Measurements from ENCODE around the gene ITGA4. TPM values are rescaled to one million over a fixed set of nuclear protein-coding genes. Genes with fewer than 3 reads are reported as not detected.

The ITGA4 gene
- total RNA-seq (10 to 100 TPM in 1 of 9 donors, 1 to 10 TPM in 8; 1.4 to 14.5 (median 3.9) TPM), polyA plus RNA-seq (1 to 10 TPM in 1 of 3 donors, under 1 TPM in 2; 0.37 to 3.3 (median 0.56) TPM)
- long read RNA-seq, donor 1 = 0 reads
- long read RNA-seq, donor 2, partial matches to known transcripts = 0 of 2 reads
- long read RNA-seq, donor 2, other reads (novel, unspliced or antisense) = 0 of 2 reads
- long read RNA-seq, donor 3 = 0 reads
- long read RNA-seq, donor 4 = 0 reads
- long read RNA-seq, donor 5, full-length matches to known transcripts = 1 of 2 reads
- long read RNA-seq, donor 5, partial matches to known transcripts = 1 of 2 reads
- long read RNA-seq, donor 5, other reads (novel, unspliced or antisense) = 0 of 2 reads
- long read RNA-seq, donor 6 = 0 reads
- long read RNA-seq, donor 7 = 0 reads
- long read RNA-seq, donor 8 = 0 reads
- long read RNA-seq, donor 9 = 0 reads
- long read RNA-seq, donor 10 = 0 reads

DNA sequence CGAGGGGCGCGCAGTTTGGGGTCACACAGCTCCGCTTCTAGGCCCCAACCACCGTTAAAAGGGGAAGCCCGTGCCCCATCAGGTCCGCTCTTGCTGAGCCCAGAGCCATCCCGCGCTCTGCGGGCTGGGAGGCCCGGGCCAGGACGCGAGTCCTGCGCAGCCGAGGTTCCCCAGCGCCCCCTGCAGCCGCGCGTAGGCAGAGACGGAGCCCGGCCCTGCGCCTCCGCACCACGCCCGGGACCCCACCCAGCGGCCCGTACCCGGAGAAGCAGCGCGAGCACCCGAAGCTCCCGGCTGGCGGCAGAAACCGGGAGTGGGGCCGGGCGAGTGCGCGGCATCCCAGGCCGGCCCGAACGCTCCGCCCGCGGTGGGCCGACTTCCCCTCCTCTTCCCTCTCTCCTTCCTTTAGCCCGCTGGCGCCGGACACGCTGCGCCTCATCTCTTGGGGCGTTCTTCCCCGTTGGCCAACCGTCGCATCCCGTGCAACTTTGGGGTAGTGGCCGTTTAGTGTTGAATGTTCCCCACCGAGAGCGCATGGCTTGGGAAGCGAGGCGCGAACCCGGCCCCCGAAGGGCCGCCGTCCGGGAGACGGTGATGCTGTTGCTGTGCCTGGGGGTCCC, at the start of gene ITGA4:
Gene ITGA4, plus strand, starts transcription at position 266 of the 620 bp plus-strand sequence. Its CDS starts 269 bp downstream, at position 535.
- whole genome bisulfite sequencing, 4 donors = 0 to 1% (median 0%) methylated on average over 2 to 67 of the region's 67 CpGs
- intact Hi-C loops (cut with DNase I) = no loop called here
- DNase-seq = peak; percentile 27 to 53 (median 38)
- TF ChIP-seq, protein P1, sequence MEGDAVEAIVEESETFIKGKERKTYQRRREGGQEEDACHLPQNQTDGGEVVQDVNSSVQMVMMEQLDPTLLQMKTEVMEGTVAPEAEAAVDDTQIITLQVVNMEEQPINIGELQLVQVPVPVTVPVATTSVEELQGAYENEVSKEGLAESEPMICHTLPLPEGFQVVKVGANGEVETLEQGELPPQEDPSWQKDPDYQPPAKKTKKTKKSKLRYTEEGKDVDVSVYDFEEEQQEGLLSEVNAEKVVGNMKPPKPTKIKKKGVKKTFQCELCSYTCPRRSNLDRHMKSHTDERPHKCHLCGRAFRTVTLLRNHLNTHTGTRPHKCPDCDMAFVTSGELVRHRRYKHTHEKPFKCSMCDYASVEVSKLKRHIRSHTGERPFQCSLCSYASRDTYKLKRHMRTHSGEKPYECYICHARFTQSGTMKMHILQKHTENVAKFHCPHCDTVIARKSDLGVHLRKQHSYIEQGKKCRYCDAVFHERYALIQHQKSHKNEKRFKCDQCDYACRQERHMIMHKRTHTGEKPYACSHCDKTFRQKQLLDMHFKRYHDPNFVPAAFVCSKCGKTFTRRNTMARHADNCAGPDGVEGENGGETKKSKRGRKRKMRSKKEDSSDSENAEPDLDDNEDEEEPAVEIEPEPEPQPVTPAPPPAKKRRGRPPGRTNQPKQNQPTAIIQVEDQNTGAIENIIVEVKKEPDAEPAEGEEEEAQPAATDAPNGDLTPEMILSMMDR (IDR thresholded peaks at IDR 0.05) = peak in 5 of 6 experiments; percentile 12 to 48 (median 35)
- no peak for TF ChIP-seq POLR2A (IDR thresholded peaks at IDR 0.05)
- Histone ChIP-seq H3K4me1 (replicated peaks in 1 of 2) (peaks cover 0 to 6% of the 10 kb centered on the region in 2 donors), H3K27ac (peak within 1 kb of the TSS in 2 of 5 donors; percentile 67 to 82), H3K36me3 (replicated peaks in 1 of 2) (no peaks in the 10 kb centered on the region), H3K27me3 (peaks cover 21% of the 10 kb centered on the region), H3K4me3 (peak within 1 kb of the TSS in 1 of 4 donors; percentile 45), H3K9me3 (replicated peaks in 1 of 3) (no peaks in the 10 kb centered on the region)

- Histone ChIP-seq H3K27ac (no peak overlapping the region), H3K4me3 (no peak overlapping the region), H3K9me3 (replicated peaks in 1 of 3) (no peaks in the 10 kb centered on the region), H3K4me1 (replicated peaks in 1 of 2) (no peaks in the 10 kb centered on the region), H3K36me3 (replicated peaks in 1 of 2) (no peaks in the 10 kb centered on the region), H3K27me3 (no peaks in the 10 kb centered on the region)
- no peak for DNase-seq
- 33 to 56% (median 38%) methylated on average over 2 of the region's 2 CpGs for WGBS, 4 donors
- TF ChIP-seq POLR2A (IDR thresholded peaks at IDR 0.05) = no peak
- TF ChIP-seq, protein P1 (IDR thresholded peaks at IDR 0.05) = no peak
- intact Hi-C loops (cut with DNase I) = no loop called here
Measured at GRCh38 chr2:181408861-181409260, 48.3 kb upstream of the ITGA4 start.

- no peaks in the 10 kb centered on the region for H3K9me3 ChIP-seq (replicated peaks in 1 of 3)
- H3K27ac ChIP-seq = no peak overlapping the region
- no peak overlapping the region for H3K4me3 ChIP-seq
- no peaks in the 10 kb centered on the region for H3K27me3 ChIP-seq
- H3K4me1 ChIP-seq (replicated peaks in 1 of 2) = no peaks in the 10 kb centered on the region
- 46 to 61% (median 53%) methylated on average over 2 to 5 of the region's 5 CpGs for WGBS, 4 donors
- DNase-seq = no peak
- intact Hi-C loops (cut with DNase I) = no loop called here
- no peak for TF ChIP-seq POLR2A (IDR thresholded peaks at IDR 0.05)
- TF ChIP-seq, protein P1 (IDR thresholded peaks at IDR 0.05) = no peak
- no peaks in the 10 kb centered on the region for H3K36me3 ChIP-seq (replicated peaks in 1 of 2)
Measured at GRCh38 chr2:181411105-181411849, 45.9 kb upstream of the ITGA4 start.
